Right cardiac atrium (tissue), 5 donors: ENCODE measurements around the gene DIAPH3. TPM values are rescaled to one million over a fixed set of nuclear protein-coding genes. Genes with fewer than 3 reads are reported as not detected.
"Not testable (repeated sequence)": the region's sequence is repeated elsewhere in the genome, so short reads cannot be mapped to it uniquely, and the experiment has no call there.

Experiments
- ATAC-seq, 2 donors: fragments of 200-7000 bp; cut with Tn5 transposase; one replicate each; pipeline versions ENCODE4 v1.8.0 to v1.9.1; 2020; ENCODE audit warnings: moderate library complexity in 2 of 2, mild to moderate bottlenecking in 1 of 2
- DNase-seq, 3 donors: peaks; one replicate each; pipeline ENCODE4 v3.0.0-alpha.2; 2020
- H3K27ac ChIP-seq: one replicate; pipeline ENCODE4 v1.5.1; 2013; ENCODE audit warnings: mild to moderate bottlenecking, low read length, control low read depth, moderate library complexity
- H3K27me3 ChIP-seq: one replicate; pipeline ENCODE4 v1.6.1; 2013; ENCODE audit not compliant: control insufficient read depth, insufficient read depth
- H3K4me1 ChIP-seq: one replicate; pipeline ENCODE4 v1.6.1; 2013; ENCODE audit warnings: low read length; ENCODE audit not compliant: control insufficient read depth, insufficient read depth
- H3K4me3 ChIP-seq: one replicate; pipeline ENCODE4 v1.5.1; 2013; ENCODE audit warnings: low read length, control low read depth
- H3K9me3 ChIP-seq: one replicate; pipeline ENCODE4 v1.6.1; 2013; ENCODE audit warnings: low read length; ENCODE audit not compliant: control insufficient read depth
- WGBS: extraction: QIAGEN DNeasy Blood & Tissue Kit; methylation state at CpG from one replicate; pipeline ENCODE4 v1.1.7; 2013; 5-methylcytosine and 5-hydroxymethylcytosine counted together
- intact Hi-C, 4 donors: fragments of 100-400 bp; cut with DNase I; formaldehyde crosslinking; loops; one replicate each; pipeline versions ENCODE4 v1.11.0 to v1.14.0; 2022 to 2023
- polyA plus RNA-seq: library from polyadenylated mRNA; stranded (reverse); fragments of 200-250 nt; gene quantifications from one replicate; pipeline ENCODE4 v1.2.3, GENCODE V29; 2013
- total RNA-seq, 4 donors: library from RNA; stranded (reverse); fragmentation: NEBNext Ultra II Directional; extraction: Animal tissue kit (Norgen Biotek cat#: 25700); gene quantifications; one replicate each; pipeline ENCODE4 v1.2.1, GENCODE V29; 2021
- donor health status: healthy with polysubstance abuse.
- donor health status: DM: no; HTN: yes; CAD: no.
- donor health status: DM: no; HTN: no; CAD: no.
- donor health status: DM: no; HTN: yes; CAD: no; lungs with severe emphysema.
- donor health status: DM: yes; HTN: yes; CAD: no.

The DIAPH3 gene
- total and polyA plus RNA-seq, 5 donors: 0.09 to 0.46 (median 0.33) TPM

DNA sequence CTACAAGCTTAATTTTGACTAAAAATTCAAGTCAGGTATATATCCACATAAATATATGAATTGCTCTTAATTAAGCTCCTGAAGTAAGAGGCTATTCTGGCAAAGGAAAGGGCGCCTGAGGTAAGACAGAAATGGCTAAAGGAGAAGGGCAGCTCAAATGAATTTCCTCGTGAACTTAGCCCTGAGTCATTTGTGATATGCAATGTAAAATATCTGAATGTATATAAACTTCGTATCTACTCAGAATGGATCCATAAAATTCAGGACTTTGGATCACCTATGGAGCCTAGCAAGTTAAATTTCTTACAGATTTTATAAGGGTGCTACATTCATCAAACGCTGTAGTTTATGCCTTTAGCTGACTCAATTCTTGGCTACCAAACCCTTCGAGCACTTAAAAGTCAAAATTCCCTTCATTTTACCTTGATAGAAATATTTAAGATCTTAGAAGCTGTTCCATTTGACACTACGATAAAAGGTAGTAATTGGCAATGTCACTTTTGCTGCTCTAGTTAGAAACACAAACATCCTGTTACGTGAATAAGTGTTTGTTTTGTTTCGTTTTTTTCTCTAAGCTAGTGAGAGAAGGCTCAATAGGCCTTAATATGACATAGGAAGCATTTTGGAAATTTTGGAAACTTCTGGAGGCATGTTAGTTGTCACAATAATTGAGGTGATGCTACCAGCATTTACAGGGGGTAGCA lies 69.2 kb downstream of the DIAPH3 start:
- 91% methylated on average over 8 of the region's 8 CpGs for WGBS

DNA sequence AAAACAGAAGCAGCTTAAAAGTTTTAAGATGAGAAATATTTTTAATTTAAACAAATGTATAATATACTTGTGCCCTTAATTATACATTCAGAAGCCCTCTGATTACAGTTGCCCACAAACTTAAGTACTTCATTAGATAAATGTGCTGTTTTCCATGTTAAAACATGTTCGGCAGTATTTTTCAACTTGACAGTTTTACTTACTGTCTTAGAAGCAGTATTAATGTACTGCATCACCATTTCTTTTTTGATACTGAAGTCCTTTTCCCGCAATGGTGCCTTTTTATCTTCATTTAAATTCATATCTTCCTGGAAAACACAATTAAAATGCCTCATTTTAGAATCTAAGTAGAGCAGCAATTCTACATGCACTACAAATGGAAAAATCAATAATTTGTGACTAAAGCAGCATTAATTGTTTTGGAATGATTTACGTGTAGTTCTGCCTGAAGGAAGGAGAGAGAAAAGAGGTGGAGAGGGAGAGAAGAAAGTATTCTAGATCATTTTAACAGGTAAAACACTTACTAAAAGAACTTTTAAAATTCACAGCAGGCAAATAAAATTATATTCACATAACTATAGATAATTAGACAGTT lies 70.2 kb downstream of the DIAPH3 start:
- intact Hi-C loops: no loop called here
- H3K9me3 ChIP-seq: no peaks in the 10 kb centered on the region
- ATAC-seq: no peak
- no peaks in the 10 kb centered on the region for H3K27me3 ChIP-seq
- no peak overlapping the region for H3K4me3 ChIP-seq
- no peak for DNase-seq
- WGBS: 91% methylated on average over 3 of the region's 3 CpGs
- no peak overlapping the region for H3K27ac ChIP-seq
- H3K4me1 ChIP-seq: no peaks in the 10 kb centered on the region

More for the DNA sequence above, 69.2 kb downstream of the DIAPH3 start:
- Histone ChIP-seq H3K27ac (no peak overlapping the region), H3K4me1 (no peaks in the 10 kb centered on the region), H3K4me3 (no peak overlapping the region), H3K9me3 (no peaks in the 10 kb centered on the region), H3K27me3 (no peaks in the 10 kb centered on the region)
- DNase-seq (no peak), ATAC-seq (no peak)
- intact Hi-C loops: no loop called here

DNA sequence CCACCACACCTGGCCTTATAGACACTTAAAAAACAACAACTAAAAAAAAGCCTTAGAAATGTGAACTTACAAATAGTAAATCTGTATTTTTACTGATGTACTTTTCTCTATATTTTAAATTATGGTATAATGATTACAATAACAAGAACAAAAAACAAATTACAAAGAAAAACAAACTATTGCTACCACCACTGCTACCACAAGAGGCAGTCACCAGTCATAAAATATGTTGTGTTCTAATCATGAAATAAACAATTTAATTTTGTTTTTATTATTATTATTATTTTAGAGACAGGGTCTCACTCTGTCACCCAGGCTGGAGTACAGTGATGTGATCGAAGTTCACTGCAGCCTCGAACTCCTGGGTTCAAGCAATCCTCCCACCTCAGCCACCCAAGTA lies 72.2 kb downstream of the DIAPH3 start:
- intact Hi-C loops: no loop called here
- 98% methylated on average over 2 of the region's 2 CpGs for WGBS
- Histone ChIP-seq H3K27ac (no peak overlapping the region), H3K4me3 (no peak overlapping the region), H3K27me3 (no peaks in the 10 kb centered on the region), H3K9me3 (no peaks in the 10 kb centered on the region), H3K4me1 (no peaks in the 10 kb centered on the region)
- no peak for DNase-seq
- ATAC-seq: no peak

DNA sequence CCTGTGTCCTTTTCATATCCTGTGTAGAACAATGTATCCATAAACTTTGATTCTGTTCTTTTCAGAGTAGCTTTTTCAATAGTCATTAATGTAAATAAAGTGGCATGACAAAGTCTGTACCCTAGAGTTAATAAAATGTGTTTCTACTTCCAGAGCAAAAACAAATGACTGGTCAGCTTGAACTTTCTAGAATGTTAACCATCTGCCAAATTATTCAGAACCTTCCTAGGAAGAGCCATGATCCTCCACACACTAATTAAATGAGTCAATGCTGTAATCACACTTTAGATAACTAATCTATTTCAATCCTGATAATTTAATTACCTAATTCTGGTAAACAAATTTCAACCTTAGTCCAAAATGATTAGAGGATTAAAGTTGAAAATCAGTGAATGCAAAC lies 73.2 kb downstream of the DIAPH3 start:
- ATAC-seq: no peak

DNA sequence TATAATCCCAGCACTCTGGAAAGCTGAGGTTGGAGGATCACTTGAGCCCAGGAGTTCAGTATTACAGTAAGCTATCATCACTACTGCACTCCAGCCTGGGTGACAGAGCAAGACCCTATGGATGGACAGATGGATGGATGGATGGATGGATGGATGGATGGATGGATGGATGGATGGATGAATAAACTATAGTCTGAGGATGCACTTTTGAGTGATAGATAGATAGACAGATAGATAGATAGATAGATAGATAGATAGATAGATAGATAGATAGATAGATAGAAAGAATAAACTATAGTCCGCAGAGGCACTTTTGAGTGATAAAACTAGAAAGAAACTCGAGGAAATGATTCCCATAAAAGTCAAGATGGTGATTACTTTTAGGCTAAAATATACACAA lies 79.9 kb downstream of the DIAPH3 start:
- intact Hi-C loops, ATAC-seq, H3K4me1 ChIP-seq, H3K4me3 ChIP-seq, DNase-seq, H3K27me3 ChIP-seq, H3K9me3 ChIP-seq, H3K27ac ChIP-seq: not testable (repeated sequence)
- 97% methylated on average over 2 of the region's 2 CpGs for WGBS

More for the DNA sequence above, 73.2 kb downstream of the DIAPH3 start:
- Histone ChIP-seq H3K9me3 (no peaks in the 10 kb centered on the region), H3K4me3 (no peak overlapping the region), H3K27ac (no peak overlapping the region), H3K27me3 (no peaks in the 10 kb centered on the region), H3K4me1 (no peaks in the 10 kb centered on the region)
- intact Hi-C loops: no loop called here
- no peak for DNase-seq

DNA sequence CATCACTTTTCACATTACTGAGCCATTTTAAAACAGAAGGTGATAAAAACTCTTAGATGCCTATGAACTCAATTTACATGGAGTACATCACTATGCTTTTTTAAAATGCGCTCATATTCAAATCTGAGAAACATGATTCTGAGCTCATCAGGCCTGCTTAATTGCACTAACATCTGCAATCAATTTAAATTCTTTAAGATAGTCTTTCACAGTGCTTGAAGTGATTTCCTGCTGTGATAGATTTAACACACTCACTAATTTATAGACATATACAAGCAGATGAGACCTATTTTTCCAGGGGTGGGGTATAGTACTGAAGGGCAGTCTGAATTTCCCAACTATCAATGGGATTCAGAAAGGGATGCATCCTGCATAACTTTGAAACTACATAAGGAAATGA lies 82.9 kb downstream of the DIAPH3 start:
- H3K27ac ChIP-seq: no peak overlapping the region
- H3K4me3 ChIP-seq: no peak overlapping the region
- DNase-seq: no peak
- no peak for ATAC-seq
- no peaks in the 10 kb centered on the region for H3K27me3 ChIP-seq
- 95% methylated on average over 1 of the region's 1 CpG for WGBS
- intact Hi-C loops: no loop called here
- no peaks in the 10 kb centered on the region for H3K9me3 ChIP-seq
- H3K4me1 ChIP-seq: no peaks in the 10 kb centered on the region

DNA sequence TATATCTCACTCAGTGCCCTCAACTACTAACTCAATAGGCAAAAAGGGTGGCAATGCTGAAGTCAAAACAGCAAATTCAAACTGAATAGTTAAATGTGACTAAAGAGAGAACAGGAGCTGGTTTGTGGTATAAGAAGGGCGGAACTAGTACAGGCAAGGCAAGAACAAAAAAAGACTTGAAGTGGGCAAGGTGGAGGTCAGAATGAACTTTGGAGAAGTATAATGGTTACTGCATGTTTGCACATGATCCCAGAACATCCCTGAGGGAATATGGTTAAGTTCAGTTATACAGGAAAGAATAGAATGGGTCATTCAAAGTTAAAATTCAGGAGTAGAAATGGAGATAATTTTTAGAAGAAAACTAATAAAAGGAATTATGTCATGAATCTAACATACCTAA lies 85.5 kb downstream of the DIAPH3 start:
- Histone ChIP-seq H3K4me3 (no peak overlapping the region), H3K9me3 (no peaks in the 10 kb centered on the region), H3K4me1 (no peaks in the 10 kb centered on the region), H3K27ac (no peak overlapping the region), H3K27me3 (no peaks in the 10 kb centered on the region)
- no peak for DNase-seq
- 96% methylated on average over 1 of the region's 1 CpG for WGBS
- ATAC-seq: no peak
- intact Hi-C loops: no loop called here

DNA sequence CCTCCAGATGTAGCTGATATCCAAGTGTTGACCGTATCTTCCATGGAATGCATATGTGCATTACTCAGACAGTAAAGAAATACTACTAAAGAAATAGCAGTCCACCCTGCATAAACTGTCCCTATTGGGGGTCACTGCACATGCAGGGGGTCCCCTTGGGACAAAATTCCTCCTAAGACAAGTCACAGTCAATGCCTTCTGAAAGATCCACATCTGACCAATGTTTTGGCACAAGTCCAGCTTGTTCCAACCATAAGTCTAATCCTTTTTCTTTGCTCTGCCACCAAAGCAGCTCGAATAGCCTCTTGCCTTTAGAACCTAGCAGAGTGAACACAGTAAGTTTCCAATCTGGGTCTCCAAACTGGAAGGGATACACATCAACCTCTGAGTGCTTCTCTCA lies 87.9 kb downstream of the DIAPH3 start:
- no peak overlapping the region for H3K27ac ChIP-seq
- no peaks in the 10 kb centered on the region for H3K4me1 ChIP-seq
- no peak overlapping the region for H3K4me3 ChIP-seq
- WGBS: 69% methylated on average over 2 of the region's 2 CpGs
- no peaks in the 10 kb centered on the region for H3K27me3 ChIP-seq
- DNase-seq (no peak), ATAC-seq (no peak)
- H3K9me3 ChIP-seq: no peaks in the 10 kb centered on the region
- intact Hi-C loops: no loop called here

DNA sequence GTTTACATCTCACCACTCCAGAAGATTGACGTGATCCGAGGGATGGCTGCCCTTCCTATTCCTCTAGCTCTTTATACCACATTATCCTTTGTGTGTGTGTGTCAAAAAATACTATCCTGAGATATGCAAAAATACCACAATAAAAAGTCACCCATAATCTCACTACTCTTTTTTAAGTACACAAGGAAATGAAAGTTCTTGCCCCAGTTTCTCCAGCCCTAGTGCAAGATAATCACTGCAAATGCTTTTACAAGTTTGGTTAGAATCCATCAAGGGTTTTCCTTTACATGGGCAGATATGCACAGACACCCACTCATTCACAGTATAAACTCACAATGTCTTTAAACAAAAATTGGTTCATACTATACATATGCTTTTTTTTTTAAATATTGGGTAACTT lies 89.3 kb downstream of the DIAPH3 start:
- Histone ChIP-seq H3K27me3 (no peaks in the 10 kb centered on the region), H3K9me3 (no peaks in the 10 kb centered on the region), H3K4me1 (no peaks in the 10 kb centered on the region), H3K27ac (no peak overlapping the region), H3K4me3 (no peak overlapping the region)
- WGBS: 88% methylated on average over 2 of the region's 2 CpGs
- intact Hi-C loops: no loop called here
- ATAC-seq (no peak), DNase-seq (no peak)

DNA sequence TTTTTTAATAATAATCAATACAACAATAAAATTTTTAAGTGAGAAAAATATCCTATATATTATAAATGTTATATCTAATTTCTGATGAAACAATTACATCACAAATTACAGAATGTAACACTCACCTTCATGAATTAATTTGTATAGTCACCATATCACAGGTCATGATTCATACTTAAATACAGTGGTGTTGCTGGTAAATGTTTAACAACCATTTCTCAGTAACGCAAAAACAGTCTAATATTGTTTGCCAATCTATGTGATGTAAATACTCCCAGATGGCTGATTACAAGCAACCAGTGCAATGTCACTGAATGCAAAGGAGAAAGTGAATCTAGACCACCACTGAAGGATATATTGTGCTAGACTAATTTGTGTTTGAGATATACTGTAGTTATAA lies 97.5 kb downstream of the DIAPH3 start:
- WGBS: 88% methylated on average over 1 of the region's 1 CpG
- ATAC-seq: no peak

DNA sequence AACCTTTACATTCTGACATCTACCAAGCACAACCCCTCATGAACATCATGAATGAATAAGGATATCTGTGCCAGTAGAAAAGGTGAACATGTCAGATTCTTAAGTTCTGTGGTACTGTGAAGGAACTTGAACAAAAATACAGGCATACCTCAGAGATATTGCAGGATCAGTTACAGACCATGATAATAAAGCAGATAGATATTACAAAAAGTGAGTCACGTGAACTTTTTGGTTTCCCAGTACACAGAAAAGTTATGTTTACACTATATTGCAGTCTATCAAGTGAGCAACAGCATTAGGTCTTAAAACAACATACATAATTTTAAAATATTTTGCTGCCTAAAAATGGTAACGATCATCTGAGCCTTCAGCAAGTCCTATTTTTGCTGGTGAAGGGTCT lies 101.2 kb downstream of the DIAPH3 start:
- intact Hi-C loops: no loop called here
- Histone ChIP-seq H3K27me3 (no peaks in the 10 kb centered on the region), H3K4me1 (no peaks in the 10 kb centered on the region), H3K9me3 (no peaks in the 10 kb centered on the region), H3K4me3 (no peak overlapping the region), H3K27ac (no peak overlapping the region)
- WGBS: 93% methylated on average over 2 of the region's 2 CpGs
- DNase-seq (no peak), ATAC-seq (no peak)

More for the DNA sequence above, 97.5 kb downstream of the DIAPH3 start:
- no peak overlapping the region for H3K27ac ChIP-seq
- H3K4me3 ChIP-seq: no peak overlapping the region
- no peaks in the 10 kb centered on the region for H3K4me1 ChIP-seq
- intact Hi-C loops: no loop called here
- DNase-seq: no peak
- no peaks in the 10 kb centered on the region for H3K9me3 ChIP-seq
- H3K27me3 ChIP-seq: no peaks in the 10 kb centered on the region

DNA sequence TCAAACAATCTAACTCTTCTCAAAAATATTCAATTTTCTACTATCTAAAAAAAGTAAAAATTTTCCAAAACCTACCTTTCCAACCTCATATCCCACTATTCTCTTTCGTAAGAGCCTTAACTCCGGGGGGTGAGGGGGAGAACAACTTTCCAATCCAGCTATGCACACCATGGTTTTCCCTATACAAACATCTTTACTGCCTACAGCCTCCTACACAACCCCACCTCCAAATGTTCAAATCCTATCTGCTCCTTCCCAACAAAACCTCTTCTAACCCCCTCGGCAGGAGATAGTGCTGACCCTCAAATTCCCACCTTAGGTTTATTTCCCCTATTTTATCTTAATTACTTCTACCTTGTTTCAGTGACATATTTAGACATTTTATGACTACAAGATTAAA lies 102.0 kb downstream of the DIAPH3 start:
- H3K4me3 ChIP-seq: no peak overlapping the region
- H3K27ac ChIP-seq: no peak overlapping the region
- no peaks in the 10 kb centered on the region for H3K4me1 ChIP-seq
- no peak for ATAC-seq
- H3K27me3 ChIP-seq: no peaks in the 10 kb centered on the region
- no peaks in the 10 kb centered on the region for H3K9me3 ChIP-seq
- no peak for DNase-seq
- 91% methylated on average over 3 of the region's 3 CpGs for WGBS
- intact Hi-C loops: no loop called here
